Measurements from ENCODE around the gene CDC42BPA.
A peak's percentile ranks its signal among the peaks of the same experiment; 100 is the strongest.

The CDC42BPA gene

DNA sequence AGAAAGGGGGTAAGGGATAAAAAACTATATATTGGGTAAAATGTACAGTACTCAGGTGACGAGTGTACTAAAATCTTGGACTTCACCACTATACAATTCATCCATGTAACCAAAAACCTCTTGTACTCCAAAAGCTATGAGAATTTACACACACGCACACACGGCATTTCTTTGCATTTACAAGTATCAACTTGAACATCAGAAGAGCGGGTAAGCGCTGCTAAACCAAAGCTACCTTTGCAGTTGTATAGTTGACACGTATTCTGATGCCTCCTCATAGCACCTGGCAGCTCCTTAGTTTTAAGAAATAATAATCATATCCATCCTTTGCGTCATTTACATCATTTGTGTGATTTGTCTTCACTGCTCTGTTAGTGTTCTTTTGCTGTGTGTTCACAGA is 17.6 kb downstream of the CDC42BPA start:
- POLR2A ChIA-PET (ENCODE audit: low non-redundant PET) = no interaction called here
- no peak overlapping the region for H3K27ac ChIP-seq
- CTCF ChIA-PET = interaction anchor here (0.6 to 1.2 kb wide), 3 partner anchors 19 to 752 kb away, joined by 3 to 8 read pairs (median 4); no protein-coding TSS in a partner anchor
- no peak for DNase-seq (ENCODE audit: low spot score)
- TF ChIP-seq, protein P1, sequence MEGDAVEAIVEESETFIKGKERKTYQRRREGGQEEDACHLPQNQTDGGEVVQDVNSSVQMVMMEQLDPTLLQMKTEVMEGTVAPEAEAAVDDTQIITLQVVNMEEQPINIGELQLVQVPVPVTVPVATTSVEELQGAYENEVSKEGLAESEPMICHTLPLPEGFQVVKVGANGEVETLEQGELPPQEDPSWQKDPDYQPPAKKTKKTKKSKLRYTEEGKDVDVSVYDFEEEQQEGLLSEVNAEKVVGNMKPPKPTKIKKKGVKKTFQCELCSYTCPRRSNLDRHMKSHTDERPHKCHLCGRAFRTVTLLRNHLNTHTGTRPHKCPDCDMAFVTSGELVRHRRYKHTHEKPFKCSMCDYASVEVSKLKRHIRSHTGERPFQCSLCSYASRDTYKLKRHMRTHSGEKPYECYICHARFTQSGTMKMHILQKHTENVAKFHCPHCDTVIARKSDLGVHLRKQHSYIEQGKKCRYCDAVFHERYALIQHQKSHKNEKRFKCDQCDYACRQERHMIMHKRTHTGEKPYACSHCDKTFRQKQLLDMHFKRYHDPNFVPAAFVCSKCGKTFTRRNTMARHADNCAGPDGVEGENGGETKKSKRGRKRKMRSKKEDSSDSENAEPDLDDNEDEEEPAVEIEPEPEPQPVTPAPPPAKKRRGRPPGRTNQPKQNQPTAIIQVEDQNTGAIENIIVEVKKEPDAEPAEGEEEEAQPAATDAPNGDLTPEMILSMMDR (conservative IDR thresholded peaks at IDR 0.05; ENCODE audit: low read depth) = no peak

DNA sequence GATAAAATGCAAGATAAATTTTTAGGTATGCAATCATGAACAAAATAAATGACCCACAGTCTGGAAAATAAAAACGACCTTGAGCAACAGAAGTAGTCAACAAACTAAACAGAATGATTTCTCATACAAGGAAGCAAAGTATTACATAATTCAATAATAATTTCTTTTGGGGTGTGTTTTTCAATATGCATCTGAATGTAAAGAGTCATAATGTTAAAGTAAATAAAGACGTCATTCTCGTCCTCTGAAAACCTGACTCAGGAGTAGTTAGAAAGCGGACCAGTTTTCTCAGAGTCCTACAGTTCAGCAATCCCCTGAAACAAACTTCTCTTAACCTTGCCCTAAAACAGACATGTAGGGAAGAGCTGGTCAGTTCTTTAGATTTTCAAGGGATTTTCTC is 18.6 kb downstream of the CDC42BPA start:
- POLR2A ChIA-PET (ENCODE audit: low non-redundant PET) = no interaction called here
- CTCF ChIA-PET = interaction anchor here (0.6 kb wide), 3 partner anchors 25 to 159 kb away, joined by 3 to 4 read pairs (median 3); no protein-coding TSS in a partner anchor
- DNase-seq (ENCODE audit: low spot score) = peak; percentile 60

DNA sequence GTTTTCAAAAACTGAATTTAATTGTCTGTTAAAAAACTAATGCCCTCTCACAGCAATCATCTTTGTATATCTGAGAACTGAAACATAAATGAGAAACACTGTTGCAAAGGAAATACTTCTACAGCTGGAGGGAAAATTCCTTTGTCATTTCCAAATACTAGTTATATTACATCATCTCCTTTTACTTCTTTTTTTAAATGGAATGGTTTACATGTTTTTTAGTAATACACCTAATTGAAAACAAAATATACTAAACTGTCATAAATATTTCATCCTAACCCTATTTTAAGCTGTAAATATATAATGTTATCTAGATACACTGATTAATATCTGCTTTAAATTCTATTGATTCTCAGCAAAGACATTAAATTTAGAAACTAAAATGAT is 19.1 kb downstream of the CDC42BPA start:
- H3K27ac ChIP-seq = no peak overlapping the region
- no peak for DNase-seq (ENCODE audit: low spot score)
- TF ChIP-seq, protein P1 (conservative IDR thresholded peaks at IDR 0.05; ENCODE audit: low read depth) = no peak
- ChIA-PET POLR2A (ENCODE audit: low non-redundant PET) (no interaction called here), CTCF (interaction anchor here (0.6 kb wide), 3 partner anchors 25 to 160 kb away, joined by 3 to 4 read pairs (median 3); no protein-coding TSS in a partner anchor)

More for the DNA sequence above, 18.6 kb downstream of the CDC42BPA start:
- TF ChIP-seq, protein P1 (conservative IDR thresholded peaks at IDR 0.05; ENCODE audit: low read depth) = no peak
- no peak overlapping the region for H3K27ac ChIP-seq

DNA sequence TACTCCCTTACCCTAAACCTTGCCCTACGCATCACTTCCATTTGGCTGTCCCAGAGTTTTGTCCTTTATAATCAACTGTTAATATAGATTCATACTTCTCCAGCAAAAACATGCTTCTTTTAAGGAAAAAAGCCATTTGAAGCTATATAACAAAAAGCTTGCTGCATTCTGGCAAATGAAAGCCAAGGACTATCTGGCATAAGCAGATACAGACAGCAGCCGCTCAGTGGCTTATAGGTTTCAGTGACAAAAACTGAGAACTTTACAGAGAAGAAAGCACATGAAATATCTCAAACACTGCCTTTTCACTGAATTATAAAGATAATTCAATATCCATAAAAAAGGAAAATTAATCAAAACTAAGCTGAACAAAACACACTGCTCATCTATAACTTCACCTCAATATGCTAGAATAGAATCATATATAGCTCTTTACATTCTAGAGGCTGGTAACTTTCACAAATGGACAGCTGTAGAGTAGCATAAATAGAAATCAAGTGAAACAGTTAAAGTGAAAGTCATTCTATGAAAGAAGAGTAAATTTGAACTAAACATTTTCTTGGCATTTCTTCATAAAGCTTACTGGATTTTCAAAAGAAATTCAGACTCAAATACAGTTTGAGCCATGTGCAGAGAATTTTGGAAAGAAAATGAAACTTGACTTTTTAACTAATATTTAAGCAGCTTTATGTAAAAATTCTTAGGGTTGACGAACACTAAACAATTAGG is 19.6 kb downstream of the CDC42BPA start:
- POLR2A ChIA-PET (ENCODE audit: low non-redundant PET) = interaction anchor here (0.6 kb wide), 1 partner anchor 10 kb away, joined by 5 read pairs; no protein-coding TSS in a partner anchor

DNA sequence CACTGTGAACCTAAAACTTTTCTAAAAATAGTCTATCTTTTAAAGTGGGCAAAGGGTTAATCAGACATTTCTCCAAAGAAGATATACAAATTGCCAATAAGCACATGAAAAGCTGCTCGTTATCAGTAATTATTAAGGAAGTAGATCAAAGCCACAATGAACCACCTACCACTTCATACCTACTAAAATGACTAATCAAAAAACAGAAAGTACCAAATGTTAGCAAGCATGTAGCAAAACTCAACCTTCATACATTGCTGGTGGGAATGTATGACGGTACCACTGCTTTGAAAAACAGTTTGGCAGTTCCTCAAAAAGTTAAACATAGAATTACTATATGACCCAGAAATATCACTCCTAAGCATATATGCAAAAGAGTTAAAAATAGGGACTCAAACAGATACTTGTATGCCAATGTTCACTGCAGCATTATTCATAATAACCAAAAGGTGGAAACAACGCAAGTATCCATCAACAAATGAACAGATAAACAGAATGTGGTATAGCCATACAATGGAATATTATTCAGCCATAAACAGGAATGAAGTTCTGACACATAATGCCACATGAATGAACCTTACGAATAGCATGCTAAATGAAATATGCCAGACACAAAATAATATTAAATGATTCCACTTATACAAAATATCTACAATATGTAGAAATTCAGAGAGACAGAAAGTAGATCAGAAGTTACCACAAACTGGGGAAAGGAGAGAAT is 21.1 kb downstream of the CDC42BPA start:
- DNase-seq (ENCODE audit: low spot score) = no peak
- H3K27ac ChIP-seq = no peak overlapping the region
- TF ChIP-seq, protein P1 (conservative IDR thresholded peaks at IDR 0.05; ENCODE audit: low read depth) = no peak
- POLR2A ChIA-PET (ENCODE audit: low non-redundant PET) = no interaction called here
- CTCF ChIA-PET = no interaction called here

More for the DNA sequence above, 19.6 kb downstream of the CDC42BPA start:
- CTCF ChIA-PET = interaction anchor here (0.6 to 0.8 kb wide), 5 partner anchors 8 to 108 kb away, joined by 3 to 7 read pairs (median 3); no protein-coding TSS in a partner anchor
- TF ChIP-seq, protein P1 (conservative IDR thresholded peaks at IDR 0.05; ENCODE audit: low read depth) = no peak
- no peak overlapping the region for H3K27ac ChIP-seq
- no peak for DNase-seq (ENCODE audit: low spot score)

DNA sequence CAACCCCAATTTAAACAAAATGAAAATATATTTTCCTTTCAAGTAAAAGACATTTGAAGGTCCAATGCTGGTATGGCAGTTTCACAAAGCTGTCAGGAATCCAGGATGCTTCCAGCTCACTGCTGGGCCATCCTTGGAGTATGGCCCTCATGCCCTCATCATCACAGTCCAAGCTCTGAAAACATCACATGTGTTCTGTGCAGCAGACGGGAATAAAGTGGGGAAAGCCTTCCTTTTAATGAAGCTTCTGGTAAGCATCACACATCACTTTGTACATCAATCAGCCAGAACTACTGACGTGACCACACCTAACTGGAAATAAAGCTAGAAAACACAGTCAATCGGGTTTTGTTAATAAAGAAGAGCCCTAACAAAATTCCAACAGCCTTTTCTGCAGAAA is 22.7 kb downstream of the CDC42BPA start:
- ChIA-PET CTCF (interaction anchor here (0.6 kb wide), 2 partner anchors 334 to 1216 kb away, joined by 3 to 4 read pairs; no protein-coding TSS in a partner anchor), POLR2A (ENCODE audit: low non-redundant PET) (no interaction called here)
- TF ChIP-seq, protein P1 (conservative IDR thresholded peaks at IDR 0.05; ENCODE audit: low read depth) = no peak
- no peak for DNase-seq (ENCODE audit: low spot score)
- no peak overlapping the region for H3K27ac ChIP-seq
